Measurements from ENCODE around the gene GK. TPM values are rescaled to one million over a fixed set of nuclear protein-coding genes. Genes with fewer than 3 reads are reported as not detected.

Gene GK
- total and polyA plus RNA-seq, 2 of the 8 experiments (the other 6 are each of a cell fraction or from before 2014, with no cell fraction given) = 2.9 to 11.2 TPM

GRCh38 chrX:30661228-30661627, 8.0 kb downstream of the GK start:
- Histone ChIP-seq H3K9ac (replicated peaks in 1 of 4; ENCODE audit: extremely low read depth in 1 of 4, low read depth in 3 of 4, low read length in 3 of 4) (no peak overlapping the region; a peak in 1 of 7 replicates), H4K20me1 (replicated peaks in 1 of 2; ENCODE audit: control insufficient read depth in 1 of 2, insufficient read depth in 2 of 2, low read length in 2 of 2) (no peaks in the 10 kb centered on the region), H3K4me3 (ENCODE audit: extremely low read depth in 1 of 4, insufficient read depth in 2 of 4, low read depth in 3 of 4, low read length in 4 of 4) (no peak overlapping the region), H3K23me2 (ENCODE audit: low read depth, low read length) (no peaks in the 10 kb centered on the region), H3K4me1 (replicated peaks in 1 of 4; ENCODE audit: control insufficient read depth in 3 of 4, insufficient read depth in 4 of 4, low read length in 3 of 4) (no peaks in the 10 kb centered on the region), H2BK15ac (ENCODE audit: low read length) (no peak overlapping the region), H3K36me3 (ENCODE audit: control insufficient read depth in 2 of 4, insufficient read depth in 4 of 4, low read length in 3 of 4) (no peaks in the 10 kb centered on the region), H3K4ac (replicated peaks; ENCODE audit: insufficient read length, low read depth, low read length) (no peak overlapping the region), H3K27me3 (replicated peaks in 1 of 4; ENCODE audit: control insufficient read depth in 3 of 4, extremely low read depth in 1 of 4, insufficient read depth in 3 of 4, low read length in 3 of 4) (no peaks in the 10 kb centered on the region), H2BK5ac (ENCODE audit: low read depth, low read length) (no peak overlapping the region), H2AFZ (ENCODE audit: low read length) (no peak overlapping the region), H2BK12ac (ENCODE audit: low read depth, low read length) (no peak overlapping the region), H3K27ac (ENCODE audit: low read depth, low read length) (no peak overlapping the region), H3K9me3 (ENCODE audit: insufficient read depth in 2 of 2, low read depth in 1 of 2, low read length in 1 of 2) (no peaks in the 10 kb centered on the region), H4K8ac (ENCODE audit: extremely low read depth, insufficient read depth, low read length) (no peak overlapping the region), H3K4me2 (ENCODE audit: insufficient read depth in 1 of 2, low read depth in 2 of 2, low read length in 2 of 2) (no peak overlapping the region), H3K79me1 (ENCODE audit: low read depth, low read length) (no peaks in the 10 kb centered on the region), H3K14ac (ENCODE audit: insufficient read length) (no peak overlapping the region), H3K23ac (ENCODE audit: insufficient read length) (no peak overlapping the region), H2AK5ac (ENCODE audit: low read depth, low read length) (no peak overlapping the region), H3K79me2 (ENCODE audit: control insufficient read depth in 1 of 2, insufficient read depth in 2 of 2, low read length in 2 of 2) (no peaks in the 10 kb centered on the region), H3K18ac (ENCODE audit: extremely low read depth, low read length) (no peak overlapping the region), H2BK120ac (replicated peaks; ENCODE audit: low read depth, low read length) (no peak overlapping the region), H4K91ac (replicated peaks; ENCODE audit: insufficient read length, low read length) (no peak overlapping the region), H4K5ac (ENCODE audit: insufficient read length, low read depth, low read length) (no peak overlapping the region), H3K56ac (replicated peaks; ENCODE audit: insufficient read length, low read depth, low read length) (no peak overlapping the region), H2BK20ac (ENCODE audit: low read length) (no peak overlapping the region)
- DNase-seq (ENCODE audit: low read depth in 1 of 2, low spot score in 2 of 2) = no peak
- 89% methylated on average over 6 of the region's 6 CpGs; no CpG with 5 or more reads in 1 of the 2 experiments for WGBS, 2 experiments (ENCODE audit: extremely low coverage in 1 of 2, insufficient coverage in 1 of 2, insufficient read length in 1 of 2, insufficient replicate concordance in 2 of 2, low coverage in 1 of 2, low lambda C conversion rate in 2 of 2, missing lambda C conversion rate in 1 of 2)
- POLR2A ChIA-PET (ENCODE audit: partially characterized antibody) = no interaction called here
- FAIRE-seq = no peak
- CTCF ChIA-PET (ENCODE audit: partially characterized antibody) = no interaction called here
- no peak for TF ChIP-seq PHF8 (conservative IDR thresholded peaks at IDR 0.05; ENCODE audit: low read depth, low read length)
- no peak for TF ChIP-seq ZNF274 (IDR thresholded peaks at IDR 0.05; ENCODE audit: borderline replicate concordance, extremely low read depth, low read length)
- TF ChIP-seq SIN3A (conservative IDR thresholded peaks at IDR 0.05 in 1 of 2, IDR thresholded peaks at IDR 0.05 in 1 of 2; ENCODE audit: low read depth in 1 of 2, low read length in 2 of 2) = no peak
- TF ChIP-seq BCL11A (IDR thresholded peaks at IDR 0.05; ENCODE audit: low read depth in 2 of 2, low read length in 2 of 2) = no peak
- no peak for TF ChIP-seq TAF1 (IDR thresholded peaks at IDR 0.05; ENCODE audit: low read depth, low read length)
- TF ChIP-seq, protein P1, sequence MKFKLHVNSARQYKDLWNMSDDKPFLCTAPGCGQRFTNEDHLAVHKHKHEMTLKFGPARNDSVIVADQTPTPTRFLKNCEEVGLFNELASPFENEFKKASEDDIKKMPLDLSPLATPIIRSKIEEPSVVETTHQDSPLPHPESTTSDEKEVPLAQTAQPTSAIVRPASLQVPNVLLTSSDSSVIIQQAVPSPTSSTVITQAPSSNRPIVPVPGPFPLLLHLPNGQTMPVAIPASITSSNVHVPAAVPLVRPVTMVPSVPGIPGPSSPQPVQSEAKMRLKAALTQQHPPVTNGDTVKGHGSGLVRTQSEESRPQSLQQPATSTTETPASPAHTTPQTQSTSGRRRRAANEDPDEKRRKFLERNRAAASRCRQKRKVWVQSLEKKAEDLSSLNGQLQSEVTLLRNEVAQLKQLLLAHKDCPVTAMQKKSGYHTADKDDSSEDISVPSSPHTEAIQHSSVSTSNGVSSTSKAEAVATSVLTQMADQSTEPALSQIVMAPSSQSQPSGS (IDR thresholded peaks at IDR 0.05; ENCODE audit: low read length) = no peak
- TF ChIP-seq CTBP2 (IDR thresholded peaks at IDR 0.05; ENCODE audit: borderline replicate concordance, insufficient read depth, insufficient read length, low read length) = no peak
- no peak for TF ChIP-seq TEAD4 (IDR thresholded peaks at IDR 0.05; ENCODE audit: low read depth, low read length)
- no peak for TF ChIP-seq ASH2L (IDR thresholded peaks at IDR 0.05; ENCODE audit: low read length)
- TF ChIP-seq TBP (IDR thresholded peaks at IDR 0.05; ENCODE audit: low read depth, low read length) = no peak
- TF ChIP-seq EP300 (IDR thresholded peaks at IDR 0.05; ENCODE audit: borderline replicate concordance in 1 of 2, low read depth in 2 of 2, low read length in 2 of 2) = no peak
- TF ChIP-seq NANOG (IDR thresholded peaks at IDR 0.05; ENCODE audit: insufficient read depth, low read depth, low read length, poor library complexity, severe bottlenecking) = no peak
- TF ChIP-seq SIRT6 (IDR thresholded peaks at IDR 0.05; ENCODE audit: low read length) = no peak

Measured in H1 (cell line).